ENCODE data around the gene CYSTM1.

Gene CYSTM1

GRCh38 chr5:140238756-140239155, 63.8 kb downstream of the CYSTM1 start:
- DNase-seq: no peak

- no peak for DNase-seq
Observed at GRCh38 chr5:140239461-140239860, 64.5 kb downstream of the CYSTM1 start.

DNA sequence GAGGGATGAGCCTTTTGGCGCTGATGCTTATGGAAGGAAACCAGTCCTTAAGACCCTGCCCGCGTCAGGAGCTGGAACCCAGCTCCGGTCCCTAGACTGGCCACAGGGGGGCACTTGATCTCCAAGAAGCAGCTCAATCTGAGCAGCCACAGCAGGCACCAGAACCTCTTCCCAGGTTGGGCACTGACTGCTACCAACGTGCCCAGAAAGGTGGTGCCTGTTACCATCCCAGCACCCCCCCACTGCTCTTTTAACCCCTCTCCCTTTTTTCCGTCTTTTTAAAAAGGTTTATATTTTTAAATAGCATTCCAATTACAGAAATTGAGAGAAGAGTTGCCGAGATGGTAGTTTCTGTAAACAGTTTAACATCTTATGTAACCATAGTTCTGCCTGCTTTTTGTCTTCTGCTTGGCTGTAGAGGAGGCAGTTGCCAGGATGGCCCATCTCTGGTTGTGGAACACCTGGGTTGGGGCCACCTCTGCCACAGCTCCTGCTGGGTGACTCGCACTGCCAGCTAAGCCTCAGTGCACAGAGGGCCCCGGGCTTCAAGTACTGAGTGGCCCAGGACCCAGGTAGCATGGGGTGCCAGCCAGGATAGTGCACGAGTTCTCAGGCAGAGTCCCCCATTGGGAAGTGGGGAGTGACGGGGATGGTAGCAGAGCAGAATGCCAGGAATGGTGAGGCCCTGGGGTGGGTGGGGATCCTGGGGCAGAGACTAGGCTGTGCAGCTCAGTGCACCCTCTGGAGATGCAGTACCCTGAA, 65.1 kb downstream of the CYSTM1 start:
- DNase-seq: peak; percentile 70

GRCh38 chr5:140240987-140241706, 66.2 kb downstream of the CYSTM1 start:
- DNase-seq: no peak

GRCh38 chr5:140242099-140242498, 67.1 kb downstream of the CYSTM1 start:
- peak; percentile 14 for DNase-seq

GRCh38 chr5:140242890-140243585, 68.0 kb downstream of the CYSTM1 start:
- no peak for DNase-seq

GRCh38 chr5:140243706-140244250, 68.8 kb downstream of the CYSTM1 start:
- no peak for DNase-seq

DNA sequence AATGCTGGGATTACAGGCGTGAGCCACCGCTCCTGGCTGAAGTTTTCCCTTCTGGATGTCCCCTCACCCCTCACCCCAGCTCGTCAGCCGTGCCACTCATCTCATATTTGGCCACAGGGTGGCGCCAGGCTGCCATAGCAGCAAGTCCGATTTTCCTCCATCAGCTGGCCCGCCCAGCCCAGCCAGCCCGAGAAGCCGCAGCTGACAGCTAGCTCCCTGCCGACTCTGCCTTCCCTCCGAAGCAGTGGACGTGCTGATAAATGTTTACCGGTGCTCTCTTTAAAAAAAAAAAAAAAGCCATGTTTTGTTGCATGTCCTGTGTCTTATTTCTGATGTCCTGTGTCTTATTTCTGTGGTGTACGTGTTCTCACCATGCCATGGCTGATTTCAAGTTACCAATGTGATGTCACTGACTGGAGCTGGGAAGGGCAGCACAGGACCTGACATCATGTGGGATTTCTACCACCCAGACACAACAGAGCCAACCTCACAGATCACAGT, 69.6 kb downstream of the CYSTM1 start:
- peak; percentile 82 for DNase-seq

GRCh38 chr5:140245341-140245740, 70.4 kb downstream of the CYSTM1 start:
- DNase-seq: no peak

GRCh38 chr5:140245926-140246325, 70.9 kb downstream of the CYSTM1 start:
- DNase-seq: no peak

DNA sequence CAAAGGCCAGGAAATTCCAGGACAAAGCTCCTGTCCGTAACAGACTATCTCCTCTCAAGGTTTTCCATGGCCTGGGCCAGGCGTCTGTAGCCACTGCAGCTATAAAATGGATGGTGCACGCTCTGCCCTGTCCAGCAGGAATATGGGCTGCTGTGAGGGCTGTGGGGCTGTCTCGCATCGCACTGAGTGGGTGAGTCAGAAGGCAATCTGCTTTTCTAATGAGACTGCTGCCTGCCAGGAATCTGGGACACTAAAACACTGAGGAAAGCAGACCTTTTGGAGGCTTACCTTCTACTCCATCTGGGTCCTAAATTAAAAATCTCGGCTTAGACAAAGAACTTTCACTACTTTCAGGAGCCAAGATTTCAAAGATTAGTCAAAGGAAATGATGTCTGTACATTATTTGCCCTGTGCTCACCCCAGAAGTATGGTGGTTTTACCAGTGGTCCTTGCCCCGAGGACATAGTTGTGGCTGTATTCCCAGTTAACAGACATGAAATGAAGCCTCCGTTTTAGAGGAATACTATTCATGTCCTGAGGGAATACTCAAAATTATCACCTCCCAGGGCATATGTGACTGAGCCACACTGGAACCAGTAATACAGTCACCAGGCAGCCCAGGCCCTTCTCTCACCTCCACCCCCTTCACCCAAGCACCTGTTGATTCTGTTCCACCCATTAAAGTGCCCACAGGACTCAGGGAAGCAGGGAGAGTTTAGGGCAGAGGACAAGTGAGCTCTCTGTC, 71.6 kb downstream of the CYSTM1 start:
- no peak for DNase-seq

- no peak for DNase-seq
Observed at GRCh38 chr5:140248414-140248813, 73.4 kb downstream of the CYSTM1 start.

- no peak for DNase-seq
Observed at GRCh38 chr5:140249536-140249935, 74.5 kb downstream of the CYSTM1 start.

GRCh38 chr5:140250386-140250785, 75.4 kb downstream of the CYSTM1 start:
- no peak for DNase-seq

- DNase-seq: no peak
Observed at GRCh38 chr5:140251527-140251973, 76.6 kb downstream of the CYSTM1 start.

GRCh38 chr5:140252470-140253126, 77.6 kb downstream of the CYSTM1 start:
- DNase-seq: no peak

- DNase-seq: no peak
Observed at GRCh38 chr5:140253985-140254384, 79.0 kb downstream of the CYSTM1 start.

DNA sequence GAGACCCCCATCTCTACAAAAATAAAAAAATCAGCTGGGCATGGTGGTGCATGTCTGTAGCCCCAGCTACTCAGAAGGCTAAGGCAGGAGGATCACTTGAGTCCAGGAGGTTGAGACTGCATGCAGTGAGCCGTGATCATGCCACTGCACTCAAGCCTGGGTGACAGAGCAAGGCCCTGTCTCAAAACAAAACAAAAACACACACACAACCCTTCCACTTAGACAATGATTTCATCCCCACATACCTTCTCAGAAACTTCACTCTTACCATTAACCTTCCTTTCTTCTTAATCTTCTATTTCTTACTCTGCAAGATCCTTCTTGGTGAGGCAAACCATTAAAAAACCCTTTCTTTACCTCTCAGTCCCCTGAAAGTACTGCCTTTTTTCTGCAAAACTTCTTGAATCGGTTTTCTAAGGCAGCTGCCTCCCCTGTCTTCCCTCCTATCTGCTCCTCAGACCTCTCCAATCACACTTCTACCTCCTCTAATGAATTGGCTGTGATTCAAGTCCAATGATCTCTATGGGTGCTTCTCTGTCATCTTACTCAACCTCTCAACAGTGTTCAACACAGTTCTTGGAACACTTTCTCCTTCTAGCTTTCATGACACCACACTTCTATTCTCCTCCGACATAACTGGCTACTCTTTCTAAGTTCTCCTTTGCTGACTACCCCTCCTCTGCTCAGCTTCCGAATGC, 80.6 kb downstream of the CYSTM1 start:
- no peak for DNase-seq

DNA sequence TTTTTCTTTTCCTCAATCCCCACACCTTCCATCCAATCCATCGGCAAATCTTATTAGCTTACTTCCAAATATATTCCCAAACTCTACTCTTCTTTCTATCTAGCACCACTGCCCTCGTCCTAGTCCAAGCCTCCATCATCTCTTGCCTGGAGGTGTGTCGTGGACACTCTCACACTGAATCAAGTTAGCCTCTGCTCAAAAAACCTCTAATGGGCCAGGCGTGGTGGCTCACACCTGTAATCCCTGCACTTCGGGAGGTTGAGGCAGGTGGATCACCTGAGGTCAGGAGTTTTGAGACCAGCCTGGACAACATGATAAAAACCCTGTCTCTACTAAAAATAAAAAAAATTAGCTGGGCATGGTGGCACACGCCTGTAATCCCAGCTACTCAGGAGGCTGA, 81.7 kb downstream of the CYSTM1 start:
- DNase-seq: no peak

- no peak for DNase-seq
Observed at GRCh38 chr5:140258016-140258415, 83.0 kb downstream of the CYSTM1 start.

DNA sequence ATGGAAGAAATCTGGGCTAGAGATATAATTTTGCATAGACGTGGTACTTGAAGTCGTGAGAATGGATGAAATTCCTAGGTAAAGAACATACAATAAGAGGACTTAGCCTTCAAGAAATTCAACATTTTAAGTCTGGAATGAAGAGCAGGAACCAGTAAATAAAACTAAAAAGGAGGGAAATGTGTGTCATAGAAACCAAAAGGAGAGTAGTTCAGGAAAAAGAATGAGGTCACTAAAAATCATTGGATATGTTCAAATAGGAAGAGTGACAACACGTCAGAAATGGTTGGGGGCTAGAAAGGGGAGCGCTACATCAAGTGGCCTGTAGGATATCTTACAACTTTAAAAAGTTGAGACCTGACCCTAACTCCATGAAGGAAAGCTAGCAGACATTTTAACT, 83.9 kb downstream of the CYSTM1 start:
- no peak for DNase-seq
